ENCODE results near the gene ROBO2. TPM values are rescaled to one million over a fixed set of nuclear protein-coding genes. Genes with fewer than 3 reads are reported as not detected.

Gene ROBO2
- total and polyA plus RNA-seq, 2 experiments from 2014 or later = 1.2 to 14.3 TPM

- no peaks in the 10 kb centered on the region for H4K20me1 ChIP-seq (ENCODE audit: insufficient read depth, poor library complexity, severe bottlenecking)
- no peak overlapping the region for H3K4me2 ChIP-seq
- H3K79me2 ChIP-seq = no peaks in the 10 kb centered on the region
- H3K4me3 ChIP-seq = no peak overlapping the region
- H2AFZ ChIP-seq = no peak overlapping the region
- no peaks in the 10 kb centered on the region for H3K9me3 ChIP-seq (ENCODE audit: low read depth)
- H3K36me3 ChIP-seq (replicated peaks; ENCODE audit: insufficient read depth, low read depth) = no peaks in the 10 kb centered on the region
- WGBS (ENCODE audit: low lambda C conversion rate, missing lambda C conversion rate) = 65% methylated on average over 1 of the region's 1 CpG
- H3K27ac ChIP-seq = no peak overlapping the region
- H3K4me1 ChIP-seq (ENCODE audit: insufficient read depth) = no peaks in the 10 kb centered on the region
- no peak for DNase-seq (ENCODE audit: low spot score)
- H3K9me2 ChIP-seq (replicated peaks; ENCODE audit: insufficient read depth) = no peaks in the 10 kb centered on the region
- TF ChIP-seq CTCF (IDR thresholded peaks at IDR 0.05; ENCODE audit: poor library complexity) (no peak), EZH2 (IDR thresholded peaks at IDR 0.05; ENCODE audit: borderline replicate concordance) (no peak), EZH2phosphoT487 (IDR thresholded peaks at IDR 0.05; ENCODE audit: low read depth, severe bottlenecking, unreplicated experiment) (no peak)
- no peaks in the 10 kb centered on the region for H3K27me3 ChIP-seq
These were observed 417.0 kb downstream of the ROBO2 start for GRCh38 chr3:77456906-77457305.

DNA sequence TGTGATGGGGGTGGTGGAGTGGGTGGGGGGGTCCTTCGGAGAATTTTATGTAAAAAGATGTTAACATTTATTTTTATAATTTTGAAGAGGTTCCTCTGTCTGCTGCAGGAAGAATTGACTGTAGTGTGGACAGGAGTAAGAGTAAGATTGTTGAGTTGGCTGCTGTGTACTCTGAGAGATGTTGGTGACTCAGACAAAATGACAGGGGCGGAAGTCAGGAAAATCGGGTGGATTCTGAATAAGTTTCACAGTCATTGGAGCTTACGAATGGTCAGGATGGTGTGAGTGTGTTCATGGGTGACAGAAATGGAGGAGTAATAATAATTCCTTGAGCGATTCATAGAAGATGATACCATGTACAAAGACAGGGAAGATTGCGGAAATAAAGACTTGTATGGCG is 420.0 kb downstream of the ROBO2 start:
- Histone ChIP-seq H3K4me1 (ENCODE audit: insufficient read depth) (no peaks in the 10 kb centered on the region), H4K20me1 (ENCODE audit: insufficient read depth, poor library complexity, severe bottlenecking) (no peaks in the 10 kb centered on the region), H3K27me3 (no peaks in the 10 kb centered on the region), H3K4me2 (no peak overlapping the region), H3K9me3 (ENCODE audit: low read depth) (no peaks in the 10 kb centered on the region), H3K27ac (no peak overlapping the region), H3K79me2 (no peaks in the 10 kb centered on the region), H3K36me3 (replicated peaks; ENCODE audit: insufficient read depth, low read depth) (no peaks in the 10 kb centered on the region), H2AFZ (no peak overlapping the region), H3K4me3 (no peak overlapping the region), H3K9me2 (replicated peaks; ENCODE audit: insufficient read depth) (no peaks in the 10 kb centered on the region)
- TF ChIP-seq EZH2 (IDR thresholded peaks at IDR 0.05; ENCODE audit: borderline replicate concordance) (no peak), EZH2phosphoT487 (IDR thresholded peaks at IDR 0.05; ENCODE audit: low read depth, severe bottlenecking, unreplicated experiment) (no peak), CTCF (IDR thresholded peaks at IDR 0.05; ENCODE audit: poor library complexity) (no peak)
- DNase-seq (ENCODE audit: low spot score) = no peak
- over 99% methylated on average over 7 of the region's 7 CpGs for WGBS (ENCODE audit: low lambda C conversion rate, missing lambda C conversion rate)

DNA sequence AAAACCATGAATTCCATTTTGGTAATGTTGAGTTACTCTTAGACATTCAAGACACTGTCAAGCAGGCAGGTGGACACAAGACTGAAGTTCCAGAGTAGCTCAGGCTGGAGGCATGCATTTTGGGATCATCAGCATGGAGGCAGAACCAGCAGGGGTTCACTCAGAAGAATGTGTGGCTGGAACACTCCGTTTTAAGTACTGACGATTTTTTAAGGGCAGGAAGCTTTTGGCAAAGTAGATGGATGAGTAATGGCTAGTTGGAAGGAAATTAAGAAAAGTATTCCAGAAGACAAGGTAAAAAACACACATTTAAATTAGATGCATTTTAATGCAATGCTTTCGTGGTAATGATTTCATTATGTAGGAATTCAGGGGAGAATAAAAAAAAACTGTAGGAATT is 420.4 kb downstream of the ROBO2 start:
- TF ChIP-seq CTCF (IDR thresholded peaks at IDR 0.05; ENCODE audit: poor library complexity) (no peak), EZH2phosphoT487 (IDR thresholded peaks at IDR 0.05; ENCODE audit: low read depth, severe bottlenecking, unreplicated experiment) (no peak), EZH2 (IDR thresholded peaks at IDR 0.05; ENCODE audit: borderline replicate concordance) (no peak)
- Histone ChIP-seq H4K20me1 (ENCODE audit: insufficient read depth, poor library complexity, severe bottlenecking) (no peaks in the 10 kb centered on the region), H3K4me2 (no peak overlapping the region), H3K4me1 (ENCODE audit: insufficient read depth) (no peaks in the 10 kb centered on the region), H3K79me2 (no peaks in the 10 kb centered on the region), H3K36me3 (replicated peaks; ENCODE audit: insufficient read depth, low read depth) (no peaks in the 10 kb centered on the region), H3K9me2 (replicated peaks; ENCODE audit: insufficient read depth) (no peaks in the 10 kb centered on the region), H3K27me3 (no peaks in the 10 kb centered on the region), H3K9me3 (ENCODE audit: low read depth) (no peaks in the 10 kb centered on the region), H3K4me3 (no peak overlapping the region), H2AFZ (no peak overlapping the region), H3K27ac (no peak overlapping the region)
- no peak for DNase-seq (ENCODE audit: low spot score)
- WGBS (ENCODE audit: low lambda C conversion rate, missing lambda C conversion rate) = 85% methylated on average over 3 of the region's 3 CpGs

GRCh38 chr3:77462951-77463350 is 423.1 kb downstream of the ROBO2 start:
- no peak overlapping the region for H3K27ac ChIP-seq
- 0% methylated on average over 1 of the region's 1 CpG for WGBS (ENCODE audit: low lambda C conversion rate, missing lambda C conversion rate)

More at GRCh38 chr3:77462951-77463350, 423.1 kb downstream of the ROBO2 start:
- H3K9me2 ChIP-seq (replicated peaks; ENCODE audit: insufficient read depth) = no peaks in the 10 kb centered on the region
- H3K79me2 ChIP-seq = no peaks in the 10 kb centered on the region
- no peak overlapping the region for H2AFZ ChIP-seq
- no peak for DNase-seq (ENCODE audit: low spot score)
- H3K4me1 ChIP-seq (ENCODE audit: insufficient read depth) = no peaks in the 10 kb centered on the region
- H3K9me3 ChIP-seq (ENCODE audit: low read depth) = no peaks in the 10 kb centered on the region
- no peaks in the 10 kb centered on the region for H4K20me1 ChIP-seq (ENCODE audit: insufficient read depth, poor library complexity, severe bottlenecking)
- TF ChIP-seq EZH2phosphoT487 (IDR thresholded peaks at IDR 0.05; ENCODE audit: low read depth, severe bottlenecking, unreplicated experiment) (no peak), EZH2 (IDR thresholded peaks at IDR 0.05; ENCODE audit: borderline replicate concordance) (no peak), CTCF (IDR thresholded peaks at IDR 0.05; ENCODE audit: poor library complexity) (no peak)
- H3K4me3 ChIP-seq = no peak overlapping the region
- H3K36me3 ChIP-seq (replicated peaks; ENCODE audit: insufficient read depth, low read depth) = no peaks in the 10 kb centered on the region
- no peak overlapping the region for H3K4me2 ChIP-seq
- H3K27me3 ChIP-seq = no peaks in the 10 kb centered on the region

Data from hepatocyte (in vitro differentiated cells).